Measurements from ENCODE around the gene XYLT2.

- TF ChIP-seq CTCF (IDR thresholded peaks at IDR 0.05; ENCODE audit: insufficient read depth, low read length) (no peak), REST (IDR thresholded peaks at IDR 0.05; ENCODE audit: insufficient replicate concordance, low read depth) (no peak), SPI1 (IDR thresholded peaks at IDR 0.05; ENCODE audit: borderline replicate concordance, low read depth) (no peak), GABPA (IDR thresholded peaks at IDR 0.05; ENCODE audit: low read depth) (no peak)
These were observed 46.1 kb upstream of the XYLT2 start for GRCh38 chr17:50299776-50300175.

Measured in HL-60 (cell line).